ENCODE results near the gene ZNF311.

The ZNF311 gene

DNA sequence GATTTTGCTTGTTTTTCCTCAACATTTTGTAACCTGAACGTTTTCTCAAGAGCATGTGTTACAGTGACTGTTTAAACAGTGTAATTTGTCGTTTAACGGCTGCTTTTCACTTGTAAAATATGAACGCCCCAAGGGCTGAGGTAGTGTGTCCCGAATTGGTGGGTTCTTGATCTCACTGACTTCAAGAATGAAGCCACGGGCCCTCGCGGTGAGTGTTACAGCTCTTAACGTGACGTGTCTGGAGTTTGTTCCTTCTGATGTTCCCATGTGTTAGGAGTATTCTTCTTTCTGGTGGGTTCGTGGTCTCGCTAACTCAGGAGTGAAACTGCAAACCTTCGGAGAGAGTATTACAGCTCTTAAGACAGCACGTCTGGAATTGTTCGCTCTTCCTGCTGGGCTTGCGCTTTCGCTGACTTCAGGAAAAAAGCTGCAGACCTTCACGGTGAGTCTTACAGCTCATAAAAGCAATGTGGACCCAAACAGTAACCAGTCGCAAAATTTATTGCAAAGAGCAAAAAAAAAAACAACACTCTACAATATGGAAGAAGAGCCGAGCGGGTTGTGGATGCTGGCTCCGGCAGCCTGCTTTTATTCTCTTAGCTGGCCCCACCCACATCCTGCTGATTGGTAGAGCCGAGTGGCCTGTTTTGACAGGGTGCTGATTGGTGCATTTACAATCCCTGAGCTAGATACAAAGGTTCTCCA is 56.2 kb downstream of the ZNF311 start:
- no peak for TF ChIP-seq TOX (CRISPR knock-in tag; IDR thresholded peaks at IDR 0.05; ENCODE audit: borderline replicate concordance)
- TF ChIP-seq RARB (CRISPR knock-in tag; IDR thresholded peaks at IDR 0.05): no peak
- TF ChIP-seq BACH2 (CRISPR knock-in tag; IDR thresholded peaks at IDR 0.05; ENCODE audit: borderline replicate concordance): no peak
- TF ChIP-seq, protein P1, sequence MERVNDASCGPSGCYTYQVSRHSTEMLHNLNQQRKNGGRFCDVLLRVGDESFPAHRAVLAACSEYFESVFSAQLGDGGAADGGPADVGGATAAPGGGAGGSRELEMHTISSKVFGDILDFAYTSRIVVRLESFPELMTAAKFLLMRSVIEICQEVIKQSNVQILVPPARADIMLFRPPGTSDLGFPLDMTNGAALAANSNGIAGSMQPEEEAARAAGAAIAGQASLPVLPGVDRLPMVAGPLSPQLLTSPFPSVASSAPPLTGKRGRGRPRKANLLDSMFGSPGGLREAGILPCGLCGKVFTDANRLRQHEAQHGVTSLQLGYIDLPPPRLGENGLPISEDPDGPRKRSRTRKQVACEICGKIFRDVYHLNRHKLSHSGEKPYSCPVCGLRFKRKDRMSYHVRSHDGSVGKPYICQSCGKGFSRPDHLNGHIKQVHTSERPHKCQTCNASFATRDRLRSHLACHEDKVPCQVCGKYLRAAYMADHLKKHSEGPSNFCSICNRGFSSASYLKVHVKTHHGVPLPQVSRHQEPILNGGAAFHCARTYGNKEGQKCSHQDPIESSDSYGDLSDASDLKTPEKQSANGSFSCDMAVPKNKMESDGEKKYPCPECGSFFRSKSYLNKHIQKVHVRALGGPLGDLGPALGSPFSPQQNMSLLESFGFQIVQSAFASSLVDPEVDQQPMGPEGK (CRISPR knock-in tag; IDR thresholded peaks at IDR 0.05; ENCODE audit: borderline replicate concordance): no peak
- TF ChIP-seq PPARA (CRISPR knock-in tag; IDR thresholded peaks at IDR 0.05; ENCODE audit: borderline replicate concordance): no peak
- TF ChIP-seq SNAI2 (CRISPR knock-in tag; IDR thresholded peaks at IDR 0.05): no peak
- TF ChIP-seq OSR1 (CRISPR knock-in tag; IDR thresholded peaks at IDR 0.05): no peak
- TF ChIP-seq TCF4 (CRISPR knock-in tag; IDR thresholded peaks at IDR 0.05; ENCODE audit: borderline replicate concordance): no peak
- TF ChIP-seq ESRRG (CRISPR knock-in tag; IDR thresholded peaks at IDR 0.05): no peak
- TF ChIP-seq GLIS3 (CRISPR knock-in tag; IDR thresholded peaks at IDR 0.05): no peak
- TF ChIP-seq, protein P2, sequence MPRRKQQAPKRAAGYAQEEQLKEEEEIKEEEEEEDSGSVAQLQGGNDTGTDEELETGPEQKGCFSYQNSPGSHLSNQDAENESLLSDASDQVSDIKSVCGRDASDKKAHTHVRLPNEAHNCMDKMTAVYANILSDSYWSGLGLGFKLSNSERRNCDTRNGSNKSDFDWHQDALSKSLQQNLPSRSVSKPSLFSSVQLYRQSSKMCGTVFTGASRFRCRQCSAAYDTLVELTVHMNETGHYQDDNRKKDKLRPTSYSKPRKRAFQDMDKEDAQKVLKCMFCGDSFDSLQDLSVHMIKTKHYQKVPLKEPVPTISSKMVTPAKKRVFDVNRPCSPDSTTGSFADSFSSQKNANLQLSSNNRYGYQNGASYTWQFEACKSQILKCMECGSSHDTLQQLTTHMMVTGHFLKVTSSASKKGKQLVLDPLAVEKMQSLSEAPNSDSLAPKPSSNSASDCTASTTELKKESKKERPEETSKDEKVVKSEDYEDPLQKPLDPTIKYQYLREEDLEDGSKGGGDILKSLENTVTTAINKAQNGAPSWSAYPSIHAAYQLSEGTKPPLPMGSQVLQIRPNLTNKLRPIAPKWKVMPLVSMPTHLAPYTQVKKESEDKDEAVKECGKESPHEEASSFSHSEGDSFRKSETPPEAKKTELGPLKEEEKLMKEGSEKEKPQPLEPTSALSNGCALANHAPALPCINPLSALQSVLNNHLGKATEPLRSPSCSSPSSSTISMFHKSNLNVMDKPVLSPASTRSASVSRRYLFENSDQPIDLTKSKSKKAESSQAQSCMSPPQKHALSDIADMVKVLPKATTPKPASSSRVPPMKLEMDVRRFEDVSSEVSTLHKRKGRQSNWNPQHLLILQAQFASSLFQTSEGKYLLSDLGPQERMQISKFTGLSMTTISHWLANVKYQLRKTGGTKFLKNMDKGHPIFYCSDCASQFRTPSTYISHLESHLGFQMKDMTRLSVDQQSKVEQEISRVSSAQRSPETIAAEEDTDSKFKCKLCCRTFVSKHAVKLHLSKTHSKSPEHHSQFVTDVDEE (CRISPR knock-in tag; IDR thresholded peaks at IDR 0.05): no peak
- TF ChIP-seq ARNTL (CRISPR knock-in tag; IDR thresholded peaks at IDR 0.05; ENCODE audit: borderline replicate concordance, low read depth): no peak
- TF ChIP-seq CSDC2 (CRISPR knock-in tag; IDR thresholded peaks at IDR 0.05): no peak
- no peak for TF ChIP-seq ZNF565 (CRISPR knock-in tag; conservative IDR thresholded peaks at IDR 0.05; ENCODE audit: low read depth)

DNA sequence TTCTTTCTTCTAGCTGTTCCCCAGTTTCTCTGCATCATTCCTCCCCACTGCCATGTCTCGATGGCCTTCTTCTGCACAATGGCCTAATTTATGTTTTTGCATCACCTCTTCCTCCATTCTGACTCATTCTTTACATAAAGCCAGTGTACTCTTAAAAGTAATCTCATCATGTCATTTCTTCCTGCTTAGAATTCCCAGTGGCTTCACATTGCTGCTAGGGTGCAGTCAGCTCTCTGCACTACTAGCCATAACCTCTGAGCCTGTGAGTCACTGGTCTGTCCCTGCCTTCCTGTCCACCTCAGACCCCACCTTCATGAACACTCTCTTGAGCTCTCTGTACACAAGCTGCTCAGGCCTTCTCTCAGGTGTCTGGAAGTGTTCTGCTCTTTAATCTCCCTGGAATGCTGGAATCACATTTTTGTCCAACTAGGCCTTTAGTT is 57.3 kb downstream of the ZNF311 start:
- ATAC-seq: no peak
- TF ChIP-seq ZC3H10 (CRISPR knock-in tag; IDR thresholded peaks at IDR 0.05): no peak

More for the DNA sequence above, 56.2 kb downstream of the ZNF311 start:
- ATAC-seq: no peak

- ATAC-seq: no peak
- no peak for TF ChIP-seq ARNTL (CRISPR knock-in tag; IDR thresholded peaks at IDR 0.05; ENCODE audit: borderline replicate concordance, low read depth)
- TF ChIP-seq POU6F1 (CRISPR knock-in tag; IDR thresholded peaks at IDR 0.05; ENCODE audit: borderline replicate concordance, low read depth): no peak
- TF ChIP-seq OSR1 (CRISPR knock-in tag; IDR thresholded peaks at IDR 0.05): no peak
- no peak for TF ChIP-seq BACH2 (CRISPR knock-in tag; IDR thresholded peaks at IDR 0.05; ENCODE audit: borderline replicate concordance)
- TF ChIP-seq TCF4 (CRISPR knock-in tag; IDR thresholded peaks at IDR 0.05; ENCODE audit: borderline replicate concordance): no peak
- TF ChIP-seq ISL1 (CRISPR knock-in tag; IDR thresholded peaks at IDR 0.05): no peak
- TF ChIP-seq ZC3H10 (CRISPR knock-in tag; IDR thresholded peaks at IDR 0.05): no peak
Observed at GRCh38 chr6:28947067-28947765, 57.9 kb downstream of the ZNF311 start.

GRCh38 chr6:28945349-28945748 is 59.8 kb downstream of the ZNF311 start:
- no peak for ATAC-seq
- TF ChIP-seq CSRNP3 (CRISPR knock-in tag; IDR thresholded peaks at IDR 0.05) (no peak), GLIS3 (CRISPR knock-in tag; IDR thresholded peaks at IDR 0.05) (no peak), POU6F1 (CRISPR knock-in tag; IDR thresholded peaks at IDR 0.05; ENCODE audit: borderline replicate concordance, low read depth) (no peak), TCF4 (CRISPR knock-in tag; IDR thresholded peaks at IDR 0.05; ENCODE audit: borderline replicate concordance) (no peak), ZFP30 (CRISPR knock-in tag; IDR thresholded peaks at IDR 0.05) (no peak), ZC3H10 (CRISPR knock-in tag; IDR thresholded peaks at IDR 0.05) (no peak), OSR1 (CRISPR knock-in tag; IDR thresholded peaks at IDR 0.05) (no peak)
- TF ChIP-seq, protein P3, sequence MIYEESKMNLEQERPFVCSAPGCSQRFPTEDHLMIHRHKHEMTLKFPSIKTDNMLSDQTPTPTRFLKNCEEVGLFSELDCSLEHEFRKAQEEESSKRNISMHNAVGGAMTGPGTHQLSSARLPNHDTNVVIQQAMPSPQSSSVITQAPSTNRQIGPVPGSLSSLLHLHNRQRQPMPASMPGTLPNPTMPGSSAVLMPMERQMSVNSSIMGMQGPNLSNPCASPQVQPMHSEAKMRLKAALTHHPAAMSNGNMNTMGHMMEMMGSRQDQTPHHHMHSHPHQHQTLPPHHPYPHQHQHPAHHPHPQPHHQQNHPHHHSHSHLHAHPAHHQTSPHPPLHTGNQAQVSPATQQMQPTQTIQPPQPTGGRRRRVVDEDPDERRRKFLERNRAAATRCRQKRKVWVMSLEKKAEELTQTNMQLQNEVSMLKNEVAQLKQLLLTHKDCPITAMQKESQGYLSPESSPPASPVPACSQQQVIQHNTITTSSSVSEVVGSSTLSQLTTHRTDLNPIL (CRISPR knock-in tag; IDR thresholded peaks at IDR 0.05; ENCODE audit: low read depth): no peak

Measured in SK-N-SH treated with all-trans-retinoic acid at 6 μM for 48 hours (cell line).